HG02852 (cell line): ENCODE data around the gene DNTT.
"Not testable (repeated sequence)": the region's sequence is repeated elsewhere in the genome, so short reads cannot be mapped to it uniquely, and the experiment has no call there.

Source experiments
- ATAC-seq: cut with Tn5 transposase; IDR thresholded peaks from one replicate; pipeline ENCODE4 v1.9.1; 2021; ENCODE audit warnings: mild to moderate bottlenecking, moderate library complexity; ENCODE audit not compliant: unreplicated experiment

The DNTT gene

GRCh38 chr10:96305019-96305418 lies 785 bp downstream of the DNTT start:
- ATAC-seq = no peak

DNA sequence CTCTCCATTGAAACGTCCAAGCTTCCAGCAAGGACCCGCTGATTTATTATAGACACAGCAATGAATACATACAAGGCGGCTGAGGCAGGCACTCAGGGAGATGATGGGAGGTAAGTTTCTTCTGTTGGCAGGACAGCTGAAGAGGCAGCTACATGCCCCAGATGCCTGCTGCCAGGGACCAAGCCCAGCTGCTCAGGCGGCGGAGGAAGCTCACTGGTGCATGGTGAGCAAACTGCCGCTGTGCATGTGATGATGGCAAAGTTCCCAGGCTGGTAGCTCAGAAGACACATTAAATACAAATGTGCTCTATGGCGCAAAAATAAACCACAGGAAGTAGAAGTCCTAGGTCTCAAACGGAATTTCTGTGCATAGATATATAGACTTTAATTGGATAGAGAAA lies 2.3 kb downstream of the DNTT start:
- ATAC-seq = no peak

DNA sequence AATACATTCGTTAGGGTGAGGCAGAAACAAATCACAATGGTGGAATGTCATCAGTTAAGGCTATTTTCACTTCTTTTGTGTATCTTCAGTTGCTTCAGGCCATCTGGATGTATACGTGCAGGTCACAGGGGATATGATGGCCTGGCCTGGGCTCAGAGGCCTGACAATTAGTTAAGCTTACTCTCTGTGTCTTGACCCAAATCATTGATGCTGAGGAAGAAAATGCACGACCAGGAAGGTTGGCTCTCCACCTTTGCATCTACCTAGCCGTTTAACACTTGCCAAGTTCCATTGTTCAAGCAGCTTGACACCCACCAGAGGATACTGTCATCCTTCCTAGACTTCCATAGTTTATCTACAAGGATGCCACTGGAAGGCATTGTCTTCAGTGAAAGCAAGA lies 4.6 kb downstream of the DNTT start:
- not testable (repeated sequence) for ATAC-seq

- ATAC-seq = no peak
These were observed 5.5 kb downstream of the DNTT start for GRCh38 chr10:96309628-96310320.

DNA sequence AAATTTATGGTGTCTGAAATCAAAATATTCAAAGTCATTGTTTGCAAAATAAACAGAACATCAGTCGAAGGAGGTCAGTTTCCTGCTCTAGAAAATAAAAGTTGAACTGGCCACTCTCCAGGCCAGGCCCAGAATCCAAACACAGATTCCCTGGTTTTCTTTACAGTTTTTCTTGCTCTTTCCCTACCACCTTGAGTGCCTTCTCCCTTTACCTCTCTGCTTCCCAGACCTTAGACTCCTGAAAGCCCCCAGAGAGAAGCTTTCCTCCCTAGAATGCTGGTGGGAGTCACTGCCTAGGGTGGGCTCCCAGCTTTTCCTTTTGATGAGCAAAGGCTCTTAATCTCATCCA lies 6.1 kb downstream of the DNTT start:
- no peak for ATAC-seq

DNA sequence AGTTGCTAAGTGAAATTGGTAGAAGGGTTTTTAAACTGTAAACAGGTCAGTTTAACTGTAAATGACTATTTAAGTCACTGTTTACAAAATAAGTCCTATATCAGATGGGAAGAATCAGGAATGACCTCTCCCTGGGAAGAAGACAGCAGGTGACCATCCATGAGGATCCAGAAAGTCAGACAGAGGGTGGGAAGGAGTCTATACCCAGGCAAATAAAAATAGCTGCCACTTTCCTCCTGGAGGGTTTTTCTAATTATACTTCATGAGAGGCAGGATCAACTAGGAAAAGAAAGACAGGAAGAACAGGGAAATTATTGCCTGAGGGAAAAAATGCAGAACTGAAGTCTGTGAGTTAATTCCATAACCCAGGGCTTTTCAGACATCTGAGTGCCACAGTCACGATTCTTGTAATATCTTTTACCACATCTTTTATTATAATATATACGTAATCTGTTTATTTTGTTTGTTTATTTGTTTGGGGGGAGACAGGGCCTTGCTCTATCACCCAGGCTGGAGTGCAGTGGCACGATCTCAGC lies 7.0 kb downstream of the DNTT start:
- no peak for ATAC-seq

- no peak for ATAC-seq
These were observed 9.1 kb downstream of the DNTT start for GRCh38 chr10:96313344-96313743.

GRCh38 chr10:96317067-96317833 lies 13.0 kb downstream of the DNTT start:
- no peak for ATAC-seq

GRCh38 chr10:96319754-96320474 lies 15.7 kb downstream of the DNTT start:
- ATAC-seq = no peak

- no peak for ATAC-seq
These were observed 17.6 kb downstream of the DNTT start for GRCh38 chr10:96321822-96322221.

DNA sequence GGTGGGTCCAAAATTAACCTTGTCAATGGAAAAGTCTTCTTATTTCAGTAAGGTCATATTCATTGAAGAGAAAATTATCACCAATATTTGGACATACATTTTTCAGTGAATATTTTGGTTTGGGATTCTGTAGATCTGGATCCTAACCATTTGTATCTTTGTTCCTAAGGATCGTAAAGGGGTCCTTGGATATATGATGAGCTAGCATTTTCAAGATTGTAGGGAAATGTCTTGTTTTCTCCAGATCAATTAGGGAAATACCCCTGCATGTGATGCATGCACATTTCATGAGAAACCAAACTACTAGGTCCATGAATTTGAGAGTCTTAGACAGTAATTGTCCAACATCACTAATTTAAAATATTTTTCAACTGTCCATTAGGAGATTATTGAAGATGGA lies 18.0 kb downstream of the DNTT start:
- ATAC-seq = no peak

- no peak for ATAC-seq
These were observed 20.2 kb downstream of the DNTT start for GRCh38 chr10:96324447-96324846.

GRCh38 chr10:96325719-96326373 lies 21.6 kb downstream of the DNTT start:
- ATAC-seq = peak; percentile 96

DNA sequence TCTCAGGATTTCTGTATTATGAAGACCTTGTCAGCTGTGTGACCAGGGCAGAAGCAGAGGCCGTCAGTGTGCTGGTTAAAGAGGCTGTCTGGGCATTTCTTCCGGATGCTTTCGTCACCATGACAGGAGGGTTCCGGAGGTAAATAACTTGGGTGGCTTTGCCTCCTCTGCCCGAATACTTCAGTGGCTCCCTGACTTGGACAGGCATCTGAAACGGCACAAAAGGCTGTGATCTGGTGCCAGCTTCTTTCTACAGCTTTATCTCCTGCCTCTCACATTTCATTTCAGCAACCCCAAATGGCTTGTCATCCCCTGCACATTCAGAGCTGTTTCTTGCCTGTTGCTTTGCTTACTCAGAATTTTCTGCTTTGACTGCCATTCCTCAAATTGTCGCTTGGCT lies 23.2 kb downstream of the DNTT start:
- ATAC-seq = no peak

DNA sequence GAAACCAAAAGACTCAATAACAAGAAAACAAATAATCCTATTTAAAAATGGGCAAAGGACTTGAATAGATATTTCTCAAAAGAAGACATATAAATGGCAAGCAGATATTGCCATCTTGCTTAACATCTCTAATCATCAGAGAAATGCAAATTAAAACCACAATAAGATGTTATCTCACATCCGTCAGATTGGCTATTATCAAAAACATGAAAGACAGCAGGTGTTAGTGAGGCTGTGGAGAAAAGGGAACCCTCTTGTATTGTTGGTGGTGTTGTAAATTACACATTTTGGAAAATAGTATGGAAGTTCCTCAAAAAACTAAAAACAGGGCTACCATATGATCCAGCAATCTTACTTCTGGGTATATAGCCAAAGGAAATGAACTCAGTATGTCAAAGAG lies 28.9 kb downstream of the DNTT start:
- no peak for ATAC-seq

DNA sequence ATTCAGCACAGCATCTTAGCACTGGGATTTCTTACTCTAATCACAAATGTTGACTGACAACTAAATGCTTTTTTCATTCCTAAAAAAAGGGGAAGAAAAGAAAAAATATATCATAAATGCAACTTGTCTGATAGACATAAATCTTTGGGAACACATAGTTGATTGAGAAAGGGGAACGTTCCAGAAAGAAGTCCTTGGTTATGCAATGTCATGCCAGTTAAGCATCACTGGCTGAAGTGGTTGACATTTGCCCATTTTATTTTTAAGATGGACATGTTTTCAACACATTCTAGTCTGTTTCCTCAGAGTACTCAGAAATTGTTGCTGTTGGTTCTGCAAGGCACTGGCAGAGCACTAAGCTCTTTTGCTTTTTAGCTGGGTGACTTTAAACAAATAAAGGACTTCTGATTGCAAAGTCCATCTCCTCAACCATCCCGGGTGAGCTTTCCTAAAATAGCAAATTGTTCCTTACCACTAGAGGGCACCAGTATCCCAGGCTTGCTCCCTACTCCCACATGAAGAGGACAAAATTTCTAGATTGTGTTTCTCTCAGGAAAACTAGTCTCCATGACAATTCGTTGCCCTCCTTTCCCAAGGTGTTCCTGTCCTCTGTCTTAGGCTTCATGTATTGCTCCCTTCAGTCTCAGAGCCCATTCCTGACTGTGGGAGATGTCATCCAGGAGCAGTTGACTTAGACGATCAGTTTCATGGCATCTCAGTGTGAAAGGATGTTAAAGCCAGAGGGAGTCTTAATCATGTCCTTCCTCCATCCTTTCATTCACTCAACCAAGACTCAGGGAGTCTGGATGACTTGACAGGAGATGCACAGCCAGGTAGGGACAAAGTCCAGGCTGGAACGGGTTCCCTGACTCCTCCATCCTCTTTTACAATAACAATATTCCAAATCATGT lies 30.6 kb downstream of the DNTT start:
- no peak for ATAC-seq

DNA sequence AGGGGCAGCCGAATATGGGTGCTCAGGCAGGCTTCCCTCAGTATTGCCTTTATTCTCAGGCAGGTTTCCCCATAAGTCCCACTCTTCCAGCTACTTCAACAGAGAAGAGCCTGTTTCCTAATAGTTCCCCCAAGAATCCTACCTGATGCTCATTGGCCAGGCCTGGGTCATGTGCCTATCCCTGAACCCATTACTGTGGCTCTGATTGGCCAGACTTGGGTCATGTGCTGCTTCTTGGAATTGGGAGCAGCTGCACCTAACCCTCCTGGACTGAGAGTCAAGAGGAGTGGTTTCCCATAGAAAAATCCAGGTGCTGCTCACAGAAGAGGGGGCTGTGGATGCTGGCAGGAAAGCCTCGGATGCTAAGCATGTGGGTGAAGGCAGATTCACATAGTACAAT lies 32.9 kb downstream of the DNTT start:
- no peak for ATAC-seq

- ATAC-seq = no peak
These were observed 34.2 kb downstream of the DNTT start for GRCh38 chr10:96338279-96338925.

DNA sequence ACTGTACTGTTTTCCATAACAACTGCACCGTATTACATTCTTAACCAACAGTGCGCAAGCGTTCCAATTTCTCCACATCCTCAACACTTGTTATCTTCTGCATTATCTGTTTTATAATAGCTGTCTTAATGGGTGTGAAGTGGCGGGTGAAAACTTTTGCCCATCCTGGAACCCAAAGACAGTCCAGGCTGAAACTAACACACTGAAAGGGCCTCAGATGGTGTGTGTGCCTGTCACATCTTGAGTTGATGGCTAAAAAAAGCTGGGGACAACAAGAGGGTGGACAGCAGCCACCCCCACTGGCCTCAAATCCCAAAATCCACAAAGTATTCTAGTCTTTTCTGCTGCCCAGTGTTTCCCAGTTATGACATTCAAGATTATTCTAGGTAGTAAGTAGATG lies 35.1 kb downstream of the DNTT start:
- no peak for ATAC-seq
